SK-N-SH (cell line): Measurements from ENCODE around the gene FHOD3. TPM values are rescaled to one million over a fixed set of nuclear protein-coding genes. Genes with fewer than 3 reads are reported as not detected.

Experiments
- CTCF ChIA-PET: fragments of 300-600, 350-600 bp; formaldehyde crosslinking; extraction: SDS; loops from one replicate; lab custom pipeline; 2021; lab: Yijun Ruan, JAX
- POLR2A ChIA-PET: fragments of 350-600 bp; sonication (Branson Sonifier 250); formaldehyde crosslinking; extraction: SDS; loops from one replicate; lab custom pipeline; 2020; ENCODE audit warnings: antibody characterized with exemption, inconsistent platforms; lab: Yijun Ruan, JAX
- DNase-seq: peaks from one replicate; pipeline ENCODE4 v3.0.0; 2012
- H2AFZ ChIP-seq: fragments of 200-600 bp; sonication (generic); 2 replicates; pipeline ENCODE4 v1.8.1; 2016; ENCODE audit warnings: antibody characterized with exemption, mild to moderate bottlenecking, low read depth
- H3F3A ChIP-seq: fragments of 200-600 bp; sonication (generic); replicated peaks from 2 replicates; pipeline ENCODE3; 2016; ENCODE audit warnings: antibody characterized with exemption, mild to moderate bottlenecking; ENCODE audit not compliant: insufficient read depth
- H3K27ac ChIP-seq, 2 experiments: fragments of 200-500 bp in 1 of 2; fragments of 200-600 bp in 1 of 2; sonication (Bioruptor generic) in 1 of 2; sonication (generic), shearing (Covaris generic) in 1 of 2; 2 replicates each; pipeline versions ENCODE4 v1.5.1 to v1.6.1; 2014 to 2016; ENCODE audit warnings: low read depth in 2 of 2, inconsistent platforms in 1 of 2, low read length in 1 of 2, mild to moderate bottlenecking in 1 of 2, mixed read lengths in 1 of 2
- H3K27me3 ChIP-seq: fragments of 200-600 bp; sonication (generic), shearing (Covaris generic); 2 replicates; pipeline ENCODE4 v1.6.1; 2016; ENCODE audit warnings: mixed run types; ENCODE audit not compliant: insufficient read depth
- H3K36me3 ChIP-seq, 2 experiments: fragments of 200-500 bp in 1 of 2; fragments of 200-600 bp in 1 of 2; sonication (Bioruptor generic) in 1 of 2; sonication (generic) in 1 of 2; replicated peaks in 1 of 2; 2 replicates each; pipeline versions ENCODE3 to v1.5.1; 2014 to 2016; ENCODE audit warnings: low read length in 1 of 2, mild to moderate bottlenecking in 1 of 2; ENCODE audit not compliant: insufficient read depth in 2 of 2, control insufficient read depth in 1 of 2
- H3K4me1 ChIP-seq, 2 experiments: fragments of 200-500 bp in 1 of 2; fragments of 200-600 bp in 1 of 2; sonication (Bioruptor generic) in 1 of 2; sonication (generic), shearing (Covaris generic) in 1 of 2; 2 replicates each; pipeline versions ENCODE4 v1.5.1 to v1.6.1; 2014 to 2016; ENCODE audit warnings: low read depth in 1 of 2, low read length in 1 of 2, mixed run types in 1 of 2; ENCODE audit not compliant: insufficient read depth in 2 of 2, control insufficient read depth in 1 of 2
- H3K4me2 ChIP-seq: fragments of 200-600 bp; sonication (generic), shearing (Covaris generic); 2 replicates; pipeline ENCODE4 v1.6.1; 2017; ENCODE audit warnings: mixed run types
- H3K4me3 ChIP-seq, 2 experiments: fragments of 200-500 bp in 1 of 2; fragments of 200-600 bp in 1 of 2; sonication (Bioruptor generic) in 1 of 2; sonication (generic), shearing (Covaris generic) in 1 of 2; 2 replicates each; pipeline versions ENCODE4 v1.5.1 to v1.8.1; 2014 to 2016; ENCODE audit warnings: low read depth in 2 of 2, inconsistent platforms in 1 of 2, low read length in 1 of 2, mild to moderate bottlenecking in 1 of 2, mixed read lengths in 1 of 2, moderate library complexity in 1 of 2
- H3K79me2 ChIP-seq: fragments of 200-600 bp; sonication (generic); 2 replicates; pipeline ENCODE4 v1.8.1; 2017; ENCODE audit warnings: mild to moderate bottlenecking; ENCODE audit not compliant: insufficient read depth
- H3K9ac ChIP-seq: fragments of 200-600 bp; sonication (generic); 2 replicates; pipeline ENCODE4 v1.6.1; 2017; ENCODE audit warnings: mixed run types
- H3K9me2 ChIP-seq: fragments of 200-600 bp; sonication (generic); 2 replicates; pipeline ENCODE4 v1.6.1; 2017; ENCODE audit warnings: mixed run types
- H3K9me3 ChIP-seq: fragments of 200-600 bp; sonication (generic); 2 replicates; pipeline ENCODE4 v1.6.1; 2017; ENCODE audit warnings: mixed run types, mild to moderate bottlenecking, moderate library complexity
- H4K20me1 ChIP-seq: fragments of 200-600 bp; sonication (generic); 2 replicates; pipeline ENCODE4 v1.6.1; 2017; ENCODE audit warnings: mild to moderate bottlenecking, mixed run types; ENCODE audit not compliant: insufficient read depth
- ELF1 ChIP-seq: IDR thresholded peaks from 2 replicates; pipeline ENCODE4 v1.4.0; 2012
- EZH2phosphoT487 ChIP-seq: fragments of 200-600 bp; sonication (generic); IDR thresholded peaks from 2 replicates; pipeline ENCODE4 v1.6.1; 2017; ENCODE audit warnings: low read depth, mixed run types, mild to moderate bottlenecking, antibody characterized with exemption, moderate library complexity, borderline replicate concordance
- GABPA ChIP-seq: IDR thresholded peaks from 2 replicates; pipeline ENCODE4 v1.4.0; 2012; ENCODE audit warnings: low read depth, mild to moderate bottlenecking
- NFIC ChIP-seq: IDR thresholded peaks from 2 replicates; pipeline ENCODE4 v1.4.0; 2012; ENCODE audit warnings: borderline replicate concordance
- NRF1 ChIP-seq: IDR thresholded peaks from 2 replicates; pipeline ENCODE4 v1.6.1; 2012; ENCODE audit warnings: low read depth, mild to moderate bottlenecking, low read length
- RCOR1 ChIP-seq: fragments of 150-350 bp; IDR thresholded peaks from 2 replicates; pipeline ENCODE4 v1.6.1; 2017; ENCODE audit warnings: antibody characterized with exemption, low read length
- RXRA ChIP-seq: IDR thresholded peaks from 2 replicates; pipeline ENCODE4 v1.4.0; 2012; ENCODE audit warnings: low read depth, mild to moderate bottlenecking, borderline replicate concordance
- SMC3 ChIP-seq: IDR thresholded peaks from 2 replicates; pipeline ENCODE4 v1.6.1; 2012; ENCODE audit warnings: low read depth, low read length, improper control_type of control experiment
- WGBS: methylation state at CpG from one replicate; pipeline ENCODE4 v1.1.6; 2017; ENCODE audit warnings: low lambda C conversion rate; 5-methylcytosine and 5-hydroxymethylcytosine counted together
- polyA plus RNA-seq, 3 experiments: library from polyadenylated mRNA; depleted of rRNA; stranded (reverse); fragments of >200 nt; gene quantifications; 2 replicates each; pipeline ENCODE4 v1.2.3, GENCODE V29; 2012
- TF ChIP-seq, protein P1 (sequence below): IDR thresholded peaks from 2 replicates; pipeline ENCODE4 v1.6.1; 2012; ENCODE audit warnings: mild to moderate bottlenecking, low read depth, low read length, moderate library complexity

The FHOD3 gene
- polyA plus RNA-seq, 1 of the 3 experiments (the other 2 are of a cell fraction), result 10.9 TPM

DNA sequence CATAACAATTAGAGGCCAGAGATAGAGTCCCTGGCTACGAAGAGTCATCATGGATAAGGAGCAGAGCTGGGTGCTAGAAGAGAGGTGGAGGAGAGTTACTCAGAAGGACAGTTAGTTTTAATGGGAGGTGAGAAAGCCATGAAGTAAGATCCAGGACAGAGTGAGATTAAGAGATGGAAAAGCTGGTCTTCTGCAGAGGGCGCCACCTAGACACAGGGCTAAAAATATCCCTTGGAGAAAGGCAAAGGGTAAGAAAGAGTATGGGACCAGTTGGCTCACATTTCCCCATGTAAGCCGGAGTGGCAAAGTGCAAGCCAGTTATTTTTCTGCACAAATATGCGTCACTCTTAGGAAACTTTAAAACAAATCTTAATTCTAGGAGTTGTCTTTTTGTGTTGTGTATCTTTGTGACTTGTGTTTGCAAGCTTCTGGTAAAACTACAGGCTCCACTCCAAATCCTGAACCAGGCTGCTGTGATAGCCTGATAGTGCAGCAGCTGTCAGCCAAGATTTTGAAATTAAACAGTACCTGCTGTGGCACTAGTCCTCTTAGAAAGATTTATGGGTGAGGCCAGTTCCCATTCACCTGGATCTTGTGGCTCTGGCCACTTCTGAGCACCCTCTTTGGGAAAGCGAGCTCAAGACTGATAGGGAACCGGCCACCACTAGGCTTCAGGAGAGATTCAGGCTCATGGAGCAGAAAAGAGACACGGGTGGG is 327.1 kb downstream of the FHOD3 start:
- Histone ChIP-seq H3K9ac (no peak overlapping the region), H3F3A (no peaks in the 10 kb centered on the region), H3K9me3 (no peaks in the 10 kb centered on the region), H3K79me2 (no peaks in the 10 kb centered on the region), H3K27me3 (no peaks in the 10 kb centered on the region), H3K4me2 (no peak overlapping the region), H3K9me2 (no peaks in the 10 kb centered on the region), H3K4me1 (peaks cover 0 to 8% of the 10 kb centered on the region in 2 experiments; a peak in 2 of 4 replicates), H3K27ac (no peak overlapping the region), H3K36me3 (peaks cover 0 to 12% of the 10 kb centered on the region in 2 experiments), H2AFZ (no peak overlapping the region), H3K4me3 (no peak overlapping the region), H4K20me1 (no peaks in the 10 kb centered on the region)
- ChIA-PET CTCF (interaction anchor here (1.7 kb wide), 1 partner anchor 12 kb away, joined by 4 read pairs; no protein-coding TSS in a partner anchor), POLR2A (no interaction called here)
- TF ChIP-seq GABPA (no peak), NFIC (no peak), RCOR1 (no peak), SMC3 (no peak)
- WGBS, result 91% methylated on average over 7 of the region's 7 CpGs
- DNase-seq, result no peak

DNA sequence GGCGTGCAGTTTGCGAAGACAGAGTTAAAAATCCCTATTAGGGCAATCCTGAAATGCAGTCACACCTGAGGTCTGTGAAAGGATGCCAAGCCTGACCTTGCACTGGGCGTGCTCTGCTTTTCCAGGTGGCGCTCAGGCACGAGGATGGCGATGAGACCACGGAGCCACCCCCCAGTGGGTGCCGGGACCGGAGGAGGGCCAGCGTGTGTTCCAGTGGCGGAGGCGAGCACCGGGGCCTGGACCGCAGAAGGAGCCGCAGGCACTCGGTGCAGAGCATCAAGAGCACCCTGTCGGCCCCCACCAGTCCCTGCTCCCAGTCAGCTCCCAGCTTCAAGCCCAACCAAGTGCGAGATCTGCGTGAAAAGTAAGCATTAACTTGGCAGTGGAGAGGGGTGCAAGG is 327.9 kb downstream of the FHOD3 start:
- Histone ChIP-seq H3K27ac (no peak overlapping the region), H3K79me2 (no peaks in the 10 kb centered on the region), H3K4me2 (no peak overlapping the region), H3K9ac (no peak overlapping the region), H3K9me3 (no peaks in the 10 kb centered on the region), H2AFZ (no peak overlapping the region), H3K27me3 (no peaks in the 10 kb centered on the region), H3K9me2 (no peaks in the 10 kb centered on the region), H3F3A (no peaks in the 10 kb centered on the region), H3K4me3 (no peak overlapping the region), H3K4me1 (peaks cover 0 to 7% of the 10 kb centered on the region in 2 experiments; a peak in 2 of 4 replicates), H3K36me3 (peaks cover 0 to 12% of the 10 kb centered on the region in 2 experiments), H4K20me1 (no peaks in the 10 kb centered on the region)
- no peak for DNase-seq
- ChIA-PET CTCF (no interaction called here), POLR2A (no interaction called here)
- TF ChIP-seq EZH2phosphoT487, result no peak
- 92% methylated on average over 18 of the region's 19 CpGs for WGBS

DNA sequence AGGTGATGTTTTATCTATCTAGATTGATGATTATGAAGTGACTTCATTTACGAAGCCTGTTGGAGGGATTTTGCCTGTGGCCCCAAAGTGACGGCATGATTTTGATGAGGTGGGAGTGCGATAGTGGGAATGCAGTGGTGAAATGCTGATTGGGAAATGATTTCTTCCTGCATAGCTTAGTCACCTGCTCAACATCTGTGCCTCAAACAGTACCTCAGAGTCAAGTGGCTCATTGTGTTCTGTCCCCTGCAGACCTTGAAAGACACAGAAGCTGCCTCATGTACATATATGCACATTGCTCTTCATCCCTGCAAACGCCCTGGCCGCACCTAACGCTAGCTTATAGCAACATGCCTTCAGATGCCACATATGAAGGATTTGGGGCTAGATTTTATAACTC is 330.1 kb downstream of the FHOD3 start:
- Histone ChIP-seq H3K9ac (no peak overlapping the region), H3K4me3 (no peak overlapping the region), H3K9me3 (no peaks in the 10 kb centered on the region)
- 95% methylated on average over 6 of the region's 6 CpGs for WGBS
- TF ChIP-seq RXRA (no peak), ELF1 (no peak), NRF1 (no peak), GABPA (no peak)
- TF ChIP-seq, protein P1, sequence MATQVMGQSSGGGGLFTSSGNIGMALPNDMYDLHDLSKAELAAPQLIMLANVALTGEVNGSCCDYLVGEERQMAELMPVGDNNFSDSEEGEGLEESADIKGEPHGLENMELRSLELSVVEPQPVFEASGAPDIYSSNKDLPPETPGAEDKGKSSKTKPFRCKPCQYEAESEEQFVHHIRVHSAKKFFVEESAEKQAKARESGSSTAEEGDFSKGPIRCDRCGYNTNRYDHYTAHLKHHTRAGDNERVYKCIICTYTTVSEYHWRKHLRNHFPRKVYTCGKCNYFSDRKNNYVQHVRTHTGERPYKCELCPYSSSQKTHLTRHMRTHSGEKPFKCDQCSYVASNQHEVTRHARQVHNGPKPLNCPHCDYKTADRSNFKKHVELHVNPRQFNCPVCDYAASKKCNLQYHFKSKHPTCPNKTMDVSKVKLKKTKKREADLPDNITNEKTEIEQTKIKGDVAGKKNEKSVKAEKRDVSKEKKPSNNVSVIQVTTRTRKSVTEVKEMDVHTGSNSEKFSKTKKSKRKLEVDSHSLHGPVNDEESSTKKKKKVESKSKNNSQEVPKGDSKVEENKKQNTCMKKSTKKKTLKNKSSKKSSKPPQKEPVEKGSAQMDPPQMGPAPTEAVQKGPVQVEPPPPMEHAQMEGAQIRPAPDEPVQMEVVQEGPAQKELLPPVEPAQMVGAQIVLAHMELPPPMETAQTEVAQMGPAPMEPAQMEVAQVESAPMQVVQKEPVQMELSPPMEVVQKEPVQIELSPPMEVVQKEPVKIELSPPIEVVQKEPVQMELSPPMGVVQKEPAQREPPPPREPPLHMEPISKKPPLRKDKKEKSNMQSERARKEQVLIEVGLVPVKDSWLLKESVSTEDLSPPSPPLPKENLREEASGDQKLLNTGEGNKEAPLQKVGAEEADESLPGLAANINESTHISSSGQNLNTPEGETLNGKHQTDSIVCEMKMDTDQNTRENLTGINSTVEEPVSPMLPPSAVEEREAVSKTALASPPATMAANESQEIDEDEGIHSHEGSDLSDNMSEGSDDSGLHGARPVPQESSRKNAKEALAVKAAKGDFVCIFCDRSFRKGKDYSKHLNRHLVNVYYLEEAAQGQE, result no peak
- TF ChIP-seq, all 33 proteins: peak for 0
- H3F3A ChIP-seq, result no peaks in the 10 kb centered on the region
- no peaks in the 10 kb centered on the region for H3K79me2 ChIP-seq
- no peaks in the 10 kb centered on the region for H4K20me1 ChIP-seq
- H3K9me2 ChIP-seq, result no peaks in the 10 kb centered on the region
- no peak for DNase-seq
- ChIA-PET CTCF (interaction anchor here (1.1 kb wide), 1 partner anchor 330 kb away, joined by 3 read pairs; the partner anchor contains the start of gene FHOD3), POLR2A (no interaction called here)
- peaks cover 0 to 12% of the 10 kb centered on the region in 2 experiments for H3K36me3 ChIP-seq
- no peak overlapping the region for H3K4me2 ChIP-seq
- H3K27ac ChIP-seq, result no peak overlapping the region
- peaks cover 0 to 6% of the 10 kb centered on the region in 2 experiments; a peak in 2 of 4 replicates for H3K4me1 ChIP-seq
- no peaks in the 10 kb centered on the region for H3K27me3 ChIP-seq
- no peak overlapping the region for H2AFZ ChIP-seq
